Globus pallidus (tissue), 1 donor: ENCODE results near the gene FUOM.

Experiments used
- DNase-seq: peaks from one replicate; pipeline ENCODE4 v3.0.0-alpha.2; 2015; ENCODE audit warnings: low spot score

FUOM gene

GRCh38 chr10:133350283-133350949 is 7.4 kb downstream of the FUOM start:
- DNase-seq = no peak

- no peak for DNase-seq
These were observed 8.2 kb downstream of the FUOM start for GRCh38 chr10:133349577-133350011.

- DNase-seq = no peak
These were observed 8.7 kb downstream of the FUOM start for GRCh38 chr10:133349160-133349568.

GRCh38 chr10:133347710-133348517 is 9.9 kb downstream of the FUOM start:
- no peak for DNase-seq

GRCh38 chr10:133346413-133346812 is 11.4 kb downstream of the FUOM start:
- DNase-seq = no peak

- DNase-seq = no peak
These were observed 13.6 kb downstream of the FUOM start for GRCh38 chr10:133344236-133344635.

- no peak for DNase-seq
These were observed 14.3 kb downstream of the FUOM start for GRCh38 chr10:133343558-133343957.

GRCh38 chr10:133342942-133343341 is 14.9 kb downstream of the FUOM start:
- DNase-seq = no peak

GRCh38 chr10:133341983-133342382 is 15.8 kb downstream of the FUOM start:
- DNase-seq = no peak

GRCh38 chr10:133339708-133340380 is 18.0 kb downstream of the FUOM start:
- DNase-seq = no peak

- DNase-seq = no peak
These were observed 19.4 kb downstream of the FUOM start for GRCh38 chr10:133338080-133339071.

- DNase-seq = no peak
These were observed 20.5 kb downstream of the FUOM start for GRCh38 chr10:133337370-133337725.

- DNase-seq = no peak
These were observed 21.0 kb downstream of the FUOM start, which contains the start of gene CALY for GRCh38 chr10:133336577-133337369. Gene CALY, minus strand, starts transcription at chr10:133336896. Its CDS starts 7,907 bp downstream, at chr10:133328989.

- DNase-seq = no peak
These were observed 21.7 kb downstream of the FUOM start for GRCh38 chr10:133336118-133336576.

- no peak for DNase-seq
These were observed 22.3 kb downstream of the FUOM start for GRCh38 chr10:133335246-133336117.

GRCh38 chr10:133334503-133335245 is 23.1 kb downstream of the FUOM start:
- DNase-seq = no peak

- no peak for DNase-seq
These were observed 24.7 kb downstream of the FUOM start for GRCh38 chr10:133332936-133333699.
